GM19395 (cell line): ENCODE results near the gene FBXO42.

ENCODE experiments used
- ATAC-seq: cut with Tn5 transposase; IDR thresholded peaks from one replicate; pipeline ENCODE4 v1.9.1; 2021; ENCODE audit warnings: mild to moderate bottlenecking, moderate library complexity; ENCODE audit not compliant: unreplicated experiment

FBXO42 gene

DNA sequence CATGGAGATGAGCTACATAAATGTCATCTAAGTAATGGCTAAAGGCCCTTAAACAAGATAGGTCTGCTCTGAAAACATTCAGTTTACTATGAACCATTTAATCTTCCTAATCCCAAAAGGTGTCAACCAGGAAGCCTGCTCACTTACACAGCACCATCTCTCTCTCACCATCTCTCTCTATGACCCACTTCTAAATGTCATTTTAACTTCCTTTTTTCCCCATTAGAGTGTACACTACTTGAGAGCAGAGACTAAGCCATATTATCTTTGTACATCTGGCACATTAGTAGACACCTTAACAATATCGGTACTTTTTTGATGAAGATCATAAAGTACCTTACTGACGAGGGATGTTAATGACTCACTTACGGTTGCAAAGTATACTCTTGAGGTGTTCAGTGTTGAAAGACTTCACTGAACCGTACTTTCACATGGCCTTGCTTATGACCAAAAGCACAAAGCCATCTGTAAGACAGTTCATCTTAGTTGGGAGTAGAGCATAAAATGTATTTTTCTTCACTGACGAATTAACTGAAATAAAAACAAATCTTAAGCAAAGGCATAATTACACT, 25.4 kb downstream of the FBXO42 start:
- no peak for ATAC-seq

DNA sequence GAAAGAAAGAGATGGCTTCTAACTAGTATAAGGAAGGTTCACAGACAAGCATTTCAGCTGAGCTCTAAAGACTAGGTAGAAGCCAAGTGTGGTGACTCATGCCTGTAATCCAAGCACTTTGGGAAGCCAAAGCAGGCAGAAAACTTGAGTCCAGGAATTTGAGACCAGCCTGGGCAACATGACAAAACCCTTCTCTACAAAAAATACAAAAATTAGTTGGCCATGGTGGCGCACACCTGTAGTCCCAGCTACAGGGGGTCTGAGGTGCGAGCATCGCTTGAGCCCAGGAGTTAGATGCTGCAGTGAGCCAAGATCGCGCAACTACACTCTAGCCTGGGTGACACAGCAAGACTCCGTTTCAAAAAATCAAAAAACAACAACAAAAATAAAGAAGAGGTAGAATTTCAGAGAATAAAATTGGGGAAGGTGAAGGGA, 27.8 kb downstream of the FBXO42 start:
- ATAC-seq = no peak

GRCh38 chr1:16321176-16321867, 31.0 kb downstream of the FBXO42 start:
- no peak for ATAC-seq

DNA sequence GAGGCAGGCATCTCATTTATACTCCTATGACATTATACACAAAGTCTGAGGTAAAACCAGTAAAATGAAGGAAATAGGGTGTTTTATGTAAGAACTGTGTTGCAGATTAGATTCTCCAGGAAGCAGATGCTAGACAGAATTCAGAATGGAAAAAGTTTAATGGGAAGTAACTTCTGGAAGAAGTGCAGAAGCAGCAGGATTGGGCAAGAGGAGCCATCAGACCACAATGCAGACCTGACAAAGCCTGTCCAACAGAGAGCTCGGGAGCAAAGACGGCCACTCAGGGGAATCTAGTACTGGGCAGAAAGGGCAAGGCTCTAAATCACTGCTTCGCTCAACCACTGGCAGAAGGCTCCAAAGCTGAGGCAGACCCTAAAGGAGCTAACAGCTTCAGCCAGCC, 33.7 kb downstream of the FBXO42 start:
- ATAC-seq = no peak

DNA sequence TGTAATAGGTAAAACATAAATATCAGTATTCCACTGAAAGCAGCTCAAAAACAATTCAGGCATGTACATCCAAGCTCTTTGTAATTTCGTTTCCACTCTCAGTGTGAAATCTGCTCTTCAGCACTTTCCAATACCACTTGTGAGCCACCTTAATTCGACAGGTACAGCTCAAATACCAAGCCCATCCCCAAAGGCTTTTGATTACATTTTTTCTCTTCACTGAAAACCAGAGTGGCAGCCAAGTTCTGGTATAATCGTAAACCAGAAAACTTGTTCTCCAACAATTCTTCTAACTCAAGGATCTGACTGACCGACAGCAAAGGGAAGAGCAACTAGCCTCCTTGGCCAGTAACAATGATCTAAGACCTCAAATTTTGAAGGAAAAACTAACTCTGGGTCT, 36.8 kb downstream of the FBXO42 start:
- no peak for ATAC-seq

- no peak for ATAC-seq
These were observed 45.1 kb downstream of the FBXO42 start for GRCh38 chr1:16307222-16307621.

DNA sequence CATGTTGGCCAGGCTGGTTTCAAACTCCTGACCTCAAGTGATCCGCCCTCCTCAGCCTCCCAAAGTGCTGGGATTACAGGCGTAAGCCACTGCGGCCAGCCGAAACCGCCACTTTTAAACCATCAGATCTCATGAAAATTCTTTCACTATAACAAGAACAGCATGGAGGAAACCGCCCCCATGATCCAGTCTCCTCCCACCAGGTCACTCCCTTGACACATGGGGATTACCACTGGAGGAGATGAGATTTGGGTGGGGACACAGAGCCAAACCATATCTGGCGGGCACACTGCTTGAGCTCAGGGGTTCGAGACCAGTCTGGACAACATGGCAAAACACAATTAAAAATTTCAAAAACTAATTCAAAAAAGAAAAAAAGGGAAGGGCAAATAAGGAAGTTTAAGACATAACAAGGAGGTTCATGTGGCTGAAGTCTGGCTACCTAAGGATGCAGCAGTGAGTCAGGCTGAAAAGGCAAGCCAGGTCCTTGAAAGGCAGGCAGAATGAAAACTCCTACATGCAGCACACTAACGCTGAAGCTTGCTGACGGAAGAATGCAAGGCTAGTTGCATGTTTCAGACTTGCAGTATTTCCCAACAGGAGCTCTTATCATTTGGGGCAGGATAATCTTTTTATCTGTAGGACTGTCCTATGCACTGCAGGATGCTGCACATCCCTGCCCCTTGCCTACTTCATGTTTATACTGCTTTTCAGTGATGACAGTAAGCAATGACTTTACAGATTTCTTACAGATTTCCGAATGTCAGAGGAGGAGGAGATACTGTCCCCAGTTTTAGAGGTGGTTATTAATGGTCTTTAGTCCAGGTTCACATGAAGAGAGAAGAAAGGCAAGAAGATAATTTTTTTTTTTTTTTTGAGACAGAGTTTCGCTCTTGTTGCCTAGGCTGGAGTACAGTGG, 49.3 kb downstream of the FBXO42 start:
- no peak for ATAC-seq

GRCh38 chr1:16300436-16300835, 51.8 kb downstream of the FBXO42 start:
- ATAC-seq = no peak

- no peak for ATAC-seq
These were observed 53.6 kb downstream of the FBXO42 start for GRCh38 chr1:16298653-16299052.

- ATAC-seq = no peak
These were observed 55.6 kb downstream of the FBXO42 start for GRCh38 chr1:16296643-16297042.

DNA sequence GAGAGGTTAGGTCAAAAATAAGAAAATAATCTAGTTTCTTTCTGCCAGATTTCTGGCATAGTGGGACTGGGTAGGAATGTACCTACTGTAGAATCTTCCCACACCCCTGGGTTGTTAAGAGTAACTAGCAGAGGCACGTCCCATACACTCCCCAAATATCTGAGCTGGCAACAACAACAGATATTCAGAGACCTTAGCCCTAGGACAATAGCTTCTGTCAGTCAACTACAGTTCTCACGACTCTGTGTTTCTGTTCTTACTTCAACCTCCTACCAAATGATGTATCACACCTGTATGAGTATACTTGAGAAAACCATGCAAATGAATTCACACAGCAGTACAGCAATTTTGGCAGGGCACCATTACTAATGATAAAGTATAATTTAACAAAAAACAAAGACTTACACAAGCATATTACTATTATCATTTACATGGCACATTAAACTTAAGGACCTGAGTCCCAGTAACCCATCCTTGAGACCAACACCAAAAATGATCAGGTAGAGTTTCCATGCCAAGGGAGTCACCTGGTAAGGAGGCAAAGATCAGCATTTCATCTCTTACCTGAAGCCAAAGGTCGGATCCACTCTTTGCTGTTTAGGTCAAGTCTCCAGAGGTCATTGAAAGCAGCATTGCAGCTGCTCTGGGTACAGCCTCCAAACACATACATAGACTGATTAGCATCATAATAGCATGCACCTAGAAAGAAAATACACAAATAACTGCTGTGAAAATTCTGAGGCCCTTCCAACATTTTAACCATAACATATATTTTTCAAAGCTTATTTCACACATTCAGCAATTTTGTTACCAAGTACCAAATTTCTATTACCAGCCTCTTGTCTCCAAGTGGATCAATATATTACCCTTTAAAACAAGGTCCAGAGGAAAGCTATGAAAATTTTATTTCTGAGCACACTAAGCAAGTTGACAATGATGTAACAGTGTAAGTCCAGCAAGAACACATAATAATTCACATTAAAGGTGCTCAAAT, 57.8 kb downstream of the FBXO42 start:
- no peak for ATAC-seq

DNA sequence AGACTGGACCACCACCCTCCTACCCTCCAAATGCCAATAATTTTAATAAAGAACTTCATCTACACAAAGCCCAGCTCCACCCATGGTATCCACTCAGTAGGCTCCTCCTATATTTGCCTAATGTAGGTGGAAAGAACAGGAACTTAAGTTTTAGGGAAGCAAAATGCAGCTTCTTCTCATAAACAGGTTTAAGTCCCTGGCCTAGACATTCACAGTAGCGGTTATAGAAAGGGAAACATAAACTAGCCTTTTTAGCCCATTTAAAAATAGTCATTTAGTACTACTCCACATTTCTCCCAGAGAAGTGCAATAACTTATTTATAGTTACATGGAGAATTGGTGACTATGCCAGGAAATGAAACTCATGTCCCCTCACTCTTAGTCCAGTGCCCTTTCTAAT, 58.7 kb downstream of the FBXO42 start:
- no peak for ATAC-seq

DNA sequence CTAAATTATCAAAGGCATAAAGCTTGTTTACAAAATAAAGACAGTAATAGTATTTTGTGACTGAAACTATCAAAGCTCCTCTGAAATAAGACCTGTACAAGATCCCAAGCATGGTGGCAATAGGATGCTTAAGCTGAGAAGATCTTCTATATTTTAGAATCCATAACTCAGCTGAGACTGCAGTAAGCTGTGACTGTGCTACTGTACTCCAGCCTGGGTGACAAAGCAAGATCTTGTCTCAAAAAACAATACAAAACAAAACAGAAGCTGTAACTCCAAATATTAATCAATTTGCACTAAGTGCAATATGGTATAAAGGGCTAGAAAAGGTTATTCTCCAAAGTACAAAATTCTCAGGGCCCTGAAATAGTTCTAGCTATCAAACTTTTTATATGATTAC, 59.5 kb downstream of the FBXO42 start:
- no peak for ATAC-seq

DNA sequence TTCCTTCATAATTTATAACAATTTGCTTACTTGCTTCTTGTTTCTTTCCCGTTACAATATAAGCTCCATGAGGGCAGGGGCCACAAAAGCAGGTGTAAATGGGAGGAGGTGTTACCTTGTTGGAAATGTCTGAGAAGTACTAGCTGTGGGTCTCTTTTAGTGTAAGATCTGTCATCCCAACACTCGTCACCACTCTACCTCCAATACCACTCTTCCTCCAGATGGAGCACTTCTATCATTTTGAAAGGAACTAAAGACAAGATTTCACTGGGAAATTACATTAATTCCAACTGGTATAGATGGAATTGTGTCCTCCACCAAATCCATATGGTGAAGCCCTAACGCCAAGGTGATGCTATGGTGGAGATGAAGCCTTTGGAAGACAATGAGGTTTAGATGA, 62.3 kb downstream of the FBXO42 start:
- ATAC-seq = no peak

- ATAC-seq = no peak
These were observed 66.2 kb downstream of the FBXO42 start for GRCh38 chr1:16286122-16286521.

- no peak for ATAC-seq
These were observed 70.5 kb downstream of the FBXO42 start for GRCh38 chr1:16281765-16282164.

DNA sequence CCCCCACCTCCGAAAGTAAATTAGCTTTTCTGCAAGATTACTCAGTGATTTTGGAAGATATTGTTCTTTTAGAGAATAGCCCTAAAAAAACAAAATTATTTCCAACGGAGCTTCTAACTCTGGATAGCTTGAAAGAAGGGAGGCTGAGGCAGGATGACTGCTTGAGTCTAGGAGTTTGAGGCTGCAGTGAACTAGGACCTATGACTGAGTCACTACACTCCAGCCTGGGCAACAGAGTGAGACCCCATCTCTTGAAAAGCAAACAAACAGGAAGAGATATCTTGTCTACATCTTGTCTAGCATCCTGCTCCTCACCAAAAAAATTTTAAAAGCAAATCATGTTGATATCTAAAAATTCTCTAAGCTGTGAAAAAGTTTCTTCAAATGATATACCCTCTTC, 73.1 kb downstream of the FBXO42 start:
- ATAC-seq = no peak

DNA sequence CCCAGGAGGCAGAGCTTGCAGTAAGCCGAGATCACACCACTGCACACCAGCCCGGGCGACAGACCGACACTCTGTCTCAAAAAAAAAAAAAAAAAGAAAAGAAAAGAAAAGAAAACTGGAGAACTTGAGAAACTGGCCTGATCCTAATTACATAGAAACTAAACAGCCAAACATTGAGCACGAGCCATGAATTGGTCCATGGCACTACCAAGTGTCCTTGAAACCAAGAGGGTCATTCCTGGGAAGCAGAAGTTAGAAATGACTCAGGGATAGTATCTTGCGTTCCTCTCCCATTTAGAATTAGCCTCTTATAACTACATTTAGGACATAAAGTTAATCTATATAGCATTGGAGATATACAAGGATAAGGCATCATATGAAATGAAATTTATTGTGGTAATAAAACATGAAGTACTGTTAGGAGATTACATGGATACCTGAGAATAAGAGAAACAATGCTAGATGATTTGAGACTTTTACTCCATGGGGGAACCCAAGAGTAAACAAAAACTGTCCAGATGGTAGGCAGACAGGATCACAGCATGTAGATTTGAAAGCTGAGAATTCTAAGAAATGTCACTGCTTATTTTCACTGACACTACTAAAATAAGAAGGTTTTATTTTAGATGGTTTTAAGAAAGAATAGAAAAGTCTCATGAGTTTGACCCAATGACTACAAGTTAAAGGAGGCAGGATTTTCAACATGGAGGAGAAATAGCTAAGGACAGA, 75.8 kb downstream of the FBXO42 start:
- no peak for ATAC-seq

- ATAC-seq = no peak
These were observed 76.7 kb downstream of the FBXO42 start for GRCh38 chr1:16275591-16275990.

- ATAC-seq = no peak
These were observed 84.5 kb downstream of the FBXO42 start for GRCh38 chr1:16267690-16268180.
